ENCODE measurements around the gene BRD8.
A peak's percentile ranks its signal among the peaks of the same experiment; 100 is the strongest.

The BRD8 gene

DNA sequence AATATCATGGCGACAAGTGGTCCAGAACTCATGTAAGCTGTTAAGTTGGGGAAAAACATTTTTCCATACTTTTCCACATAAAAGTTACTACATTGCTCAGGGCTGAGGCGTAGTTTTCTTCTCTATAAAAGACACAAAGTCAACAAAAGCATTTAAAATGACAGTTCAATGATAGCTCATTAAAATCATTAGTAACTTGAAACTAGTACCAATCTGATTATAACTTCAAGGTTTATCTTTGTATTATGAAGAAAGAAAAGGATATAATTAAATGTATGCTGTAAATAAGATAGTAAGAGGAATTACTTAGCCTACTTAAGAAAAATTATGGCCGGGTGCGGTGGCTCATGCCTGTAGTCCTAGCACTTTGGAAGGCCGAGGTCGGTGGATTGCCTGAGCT lies 49.1 kb downstream of the BRD8 start:
- Histone ChIP-seq H4K12ac (ENCODE audit: low read depth, low read length) (no peak overlapping the region), H3K14ac (ENCODE audit: low read length) (no peak overlapping the region), H3K4me3 (ENCODE audit: low read depth, low read length) (no peak overlapping the region), H3K27ac (ENCODE audit: low read depth, low read length) (no peak overlapping the region), H3K79me1 (ENCODE audit: low read length) (no peaks in the 10 kb centered on the region), H2AK5ac (ENCODE audit: low read length) (no peak overlapping the region), H3K36me3 (ENCODE audit: control insufficient read depth in 1 of 2, insufficient read depth in 2 of 2, low read length in 2 of 2) (no peaks in the 10 kb centered on the region), H3K79me2 (ENCODE audit: control insufficient read depth, insufficient read depth, low read length, poor library complexity) (no peaks in the 10 kb centered on the region), H2BK5ac (ENCODE audit: low read depth, low read length, poor library complexity) (no peak overlapping the region), H3K23ac (ENCODE audit: low read length) (no peak overlapping the region), H3K4me2 (ENCODE audit: low read length) (no peak overlapping the region), H3K18ac (ENCODE audit: low read length) (no peak overlapping the region), H4K91ac (ENCODE audit: low read depth, low read length) (no peak overlapping the region), H3K27me3 (ENCODE audit: insufficient read depth, low read length) (no peaks in the 10 kb centered on the region), H3K9ac (ENCODE audit: low read length) (no peak overlapping the region), H3K9me3 (ENCODE audit: insufficient read depth, low read depth, low read length) (no peaks in the 10 kb centered on the region), H2BK120ac (ENCODE audit: insufficient read depth, low read length, poor library complexity) (no peak overlapping the region), H4K8ac (ENCODE audit: low read depth, low read length) (no peak overlapping the region), H2BK12ac (ENCODE audit: low read length) (no peak overlapping the region), H3K4ac (ENCODE audit: low read depth, low read length) (no peak overlapping the region), H3K4me1 (ENCODE audit: control insufficient read depth in 1 of 2, insufficient read depth in 2 of 2, low read length in 2 of 2) (no peaks in the 10 kb centered on the region), H2AFZ (ENCODE audit: insufficient read depth, low read length, poor library complexity) (no peak overlapping the region)
- DNase-seq: no peak
- WGBS (ENCODE audit: extremely low coverage, insufficient coverage, insufficient read length): no CpG with 5 or more reads among the region's 6 CpGs

DNA sequence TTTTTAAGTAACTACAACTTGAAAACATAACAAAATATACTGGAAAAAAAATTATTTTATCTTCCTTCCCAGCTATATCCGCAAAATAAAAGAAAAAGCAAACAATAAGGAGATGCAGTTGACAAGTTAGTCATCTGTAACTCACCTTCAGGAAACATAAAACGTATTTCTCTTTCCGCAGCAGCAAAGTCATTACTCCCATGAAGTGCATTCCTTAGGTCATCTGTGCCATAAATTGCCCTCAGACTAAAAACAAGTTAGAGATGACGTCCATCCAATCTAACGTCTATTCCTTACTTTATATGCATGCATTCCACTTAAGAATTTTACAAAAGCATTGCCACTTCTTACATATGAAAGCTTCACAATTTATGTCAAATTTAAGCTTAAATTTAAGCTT lies 50.1 kb downstream of the BRD8 start:
- H2BK5ac ChIP-seq (ENCODE audit: low read depth, low read length, poor library complexity): no peak overlapping the region
- no peak overlapping the region for H4K8ac ChIP-seq (ENCODE audit: low read depth, low read length)
- H2AFZ ChIP-seq (ENCODE audit: insufficient read depth, low read length, poor library complexity): no peak overlapping the region
- H2AK5ac ChIP-seq (ENCODE audit: low read length): no peak overlapping the region
- WGBS (ENCODE audit: extremely low coverage, insufficient coverage, insufficient read length): no CpG with 5 or more reads among the region's 5 CpGs
- no peaks in the 10 kb centered on the region for H3K79me2 ChIP-seq (ENCODE audit: control insufficient read depth, insufficient read depth, low read length, poor library complexity)
- no peak overlapping the region for H3K18ac ChIP-seq (ENCODE audit: low read length)
- no peak overlapping the region for H2BK12ac ChIP-seq (ENCODE audit: low read length)
- no peak overlapping the region for H2BK120ac ChIP-seq (ENCODE audit: insufficient read depth, low read length, poor library complexity)
- no peaks in the 10 kb centered on the region for H3K9me3 ChIP-seq (ENCODE audit: insufficient read depth, low read depth, low read length)
- no peak overlapping the region for H3K4me2 ChIP-seq (ENCODE audit: low read length)
- H3K9ac ChIP-seq (ENCODE audit: low read length): no peak overlapping the region
- H3K4ac ChIP-seq (ENCODE audit: low read depth, low read length): no peak overlapping the region
- H4K12ac ChIP-seq (ENCODE audit: low read depth, low read length): no peak overlapping the region
- H3K23ac ChIP-seq (ENCODE audit: low read length): no peak overlapping the region
- no peaks in the 10 kb centered on the region for H3K36me3 ChIP-seq (ENCODE audit: control insufficient read depth in 1 of 2, insufficient read depth in 2 of 2, low read length in 2 of 2)
- no peak overlapping the region for H3K4me3 ChIP-seq (ENCODE audit: low read depth, low read length)
- no peak overlapping the region for H4K91ac ChIP-seq (ENCODE audit: low read depth, low read length)
- no peaks in the 10 kb centered on the region for H3K79me1 ChIP-seq (ENCODE audit: low read length)
- no peak overlapping the region for H3K27ac ChIP-seq (ENCODE audit: low read depth, low read length)
- no peaks in the 10 kb centered on the region for H3K4me1 ChIP-seq (ENCODE audit: control insufficient read depth in 1 of 2, insufficient read depth in 2 of 2, low read length in 2 of 2)
- no peaks in the 10 kb centered on the region for H3K27me3 ChIP-seq (ENCODE audit: insufficient read depth, low read length)
- no peak overlapping the region for H3K14ac ChIP-seq (ENCODE audit: low read length)
- DNase-seq: no peak

DNA sequence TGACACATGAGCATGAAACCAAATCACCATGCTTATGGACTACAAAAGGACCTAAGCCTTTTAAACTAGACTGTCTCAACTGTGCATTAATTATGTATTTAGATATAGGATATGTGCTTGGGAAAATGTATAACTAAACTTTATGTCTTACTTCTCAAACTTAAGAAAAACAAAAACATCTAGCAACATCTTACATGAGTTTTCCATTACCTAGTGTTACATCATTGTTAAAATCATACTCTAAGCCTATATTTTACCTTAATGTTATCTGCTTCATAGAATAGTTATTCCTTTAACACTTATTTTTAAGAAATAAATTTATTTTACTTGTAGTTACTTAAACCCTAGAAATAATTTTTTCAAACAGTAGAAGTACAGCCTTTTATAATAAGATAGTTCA lies 63.2 kb downstream of the BRD8 start:
- Histone ChIP-seq H3K36me3 (ENCODE audit: control insufficient read depth in 1 of 2, insufficient read depth in 2 of 2, low read length in 2 of 2) (no peaks in the 10 kb centered on the region), H3K27ac (ENCODE audit: low read depth, low read length) (no peak overlapping the region), H3K4ac (ENCODE audit: low read depth, low read length) (no peak overlapping the region), H4K8ac (ENCODE audit: low read depth, low read length) (no peak overlapping the region), H2BK12ac (ENCODE audit: low read length) (no peak overlapping the region), H3K23ac (ENCODE audit: low read length) (no peak overlapping the region), H3K18ac (ENCODE audit: low read length) (no peak overlapping the region), H3K4me3 (ENCODE audit: low read depth, low read length) (no peak overlapping the region), H2AFZ (ENCODE audit: insufficient read depth, low read length, poor library complexity) (no peak overlapping the region), H2AK5ac (ENCODE audit: low read length) (no peak overlapping the region), H3K27me3 (ENCODE audit: insufficient read depth, low read length) (no peaks in the 10 kb centered on the region), H3K79me2 (ENCODE audit: control insufficient read depth, insufficient read depth, low read length, poor library complexity) (no peaks in the 10 kb centered on the region), H2BK5ac (ENCODE audit: low read depth, low read length, poor library complexity) (no peak overlapping the region), H4K12ac (ENCODE audit: low read depth, low read length) (no peak overlapping the region), H3K4me1 (ENCODE audit: control insufficient read depth in 1 of 2, insufficient read depth in 2 of 2, low read length in 2 of 2) (no peaks in the 10 kb centered on the region), H2BK120ac (ENCODE audit: insufficient read depth, low read length, poor library complexity) (no peak overlapping the region), H3K14ac (ENCODE audit: low read length) (no peak overlapping the region), H3K79me1 (ENCODE audit: low read length) (no peaks in the 10 kb centered on the region), H3K4me2 (ENCODE audit: low read length) (no peak overlapping the region), H4K91ac (ENCODE audit: low read depth, low read length) (no peak overlapping the region), H3K9me3 (ENCODE audit: insufficient read depth, low read depth, low read length) (no peaks in the 10 kb centered on the region), H3K9ac (ENCODE audit: low read length) (no peak overlapping the region)
- DNase-seq: no peak

DNA sequence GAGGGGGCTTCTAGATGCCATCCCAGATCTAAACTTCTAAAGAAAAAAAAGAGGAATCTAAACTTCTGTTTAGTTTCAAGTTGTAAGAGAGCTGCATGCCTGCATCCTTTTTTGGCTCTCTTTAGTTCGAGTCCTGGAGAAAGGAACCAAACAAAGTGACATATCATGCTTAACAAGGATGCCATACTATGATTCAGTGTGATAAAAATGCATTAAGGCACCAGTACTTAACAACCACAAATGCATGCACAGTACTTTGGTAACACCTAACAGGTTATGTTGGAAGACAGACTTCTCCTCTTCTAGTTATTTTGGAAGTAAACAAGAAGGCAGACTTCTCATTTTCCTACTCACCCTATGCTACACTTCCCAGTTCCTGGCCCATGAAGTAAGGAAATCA lies 66.5 kb downstream of the BRD8 start:
- H3K9me3 ChIP-seq (ENCODE audit: insufficient read depth, low read depth, low read length): no peaks in the 10 kb centered on the region
- H3K9ac ChIP-seq (ENCODE audit: low read length): no peak overlapping the region
- H4K91ac ChIP-seq (ENCODE audit: low read depth, low read length): no peak overlapping the region
- no peak overlapping the region for H3K4ac ChIP-seq (ENCODE audit: low read depth, low read length)
- H3K4me1 ChIP-seq (ENCODE audit: control insufficient read depth in 1 of 2, insufficient read depth in 2 of 2, low read length in 2 of 2): no peaks in the 10 kb centered on the region
- H3K18ac ChIP-seq (ENCODE audit: low read length): no peak overlapping the region
- H3K14ac ChIP-seq (ENCODE audit: low read length): no peak overlapping the region
- H2AK5ac ChIP-seq (ENCODE audit: low read length): no peak overlapping the region
- no peak overlapping the region for H2BK5ac ChIP-seq (ENCODE audit: low read depth, low read length, poor library complexity)
- no peak overlapping the region for H3K4me2 ChIP-seq (ENCODE audit: low read length)
- no peaks in the 10 kb centered on the region for H3K79me2 ChIP-seq (ENCODE audit: control insufficient read depth, insufficient read depth, low read length, poor library complexity)
- H2AFZ ChIP-seq (ENCODE audit: insufficient read depth, low read length, poor library complexity): no peak overlapping the region
- no peaks in the 10 kb centered on the region for H3K36me3 ChIP-seq (ENCODE audit: control insufficient read depth in 1 of 2, insufficient read depth in 2 of 2, low read length in 2 of 2)
- H2BK120ac ChIP-seq (ENCODE audit: insufficient read depth, low read length, poor library complexity): no peak overlapping the region
- H3K4me3 ChIP-seq (ENCODE audit: low read depth, low read length): no peak overlapping the region
- H4K12ac ChIP-seq (ENCODE audit: low read depth, low read length): no peak overlapping the region
- no peak overlapping the region for H2BK12ac ChIP-seq (ENCODE audit: low read length)
- no CpG with 5 or more reads among the region's 1 CpG for WGBS (ENCODE audit: extremely low coverage, insufficient coverage, insufficient read length)
- no peaks in the 10 kb centered on the region for H3K27me3 ChIP-seq (ENCODE audit: insufficient read depth, low read length)
- no peak overlapping the region for H3K23ac ChIP-seq (ENCODE audit: low read length)
- DNase-seq: peak in 1 of 2 donors; percentile 55
- H3K27ac ChIP-seq (ENCODE audit: low read depth, low read length): no peak overlapping the region
- no peak overlapping the region for H4K8ac ChIP-seq (ENCODE audit: low read depth, low read length)
- H3K79me1 ChIP-seq (ENCODE audit: low read length): no peaks in the 10 kb centered on the region

DNA sequence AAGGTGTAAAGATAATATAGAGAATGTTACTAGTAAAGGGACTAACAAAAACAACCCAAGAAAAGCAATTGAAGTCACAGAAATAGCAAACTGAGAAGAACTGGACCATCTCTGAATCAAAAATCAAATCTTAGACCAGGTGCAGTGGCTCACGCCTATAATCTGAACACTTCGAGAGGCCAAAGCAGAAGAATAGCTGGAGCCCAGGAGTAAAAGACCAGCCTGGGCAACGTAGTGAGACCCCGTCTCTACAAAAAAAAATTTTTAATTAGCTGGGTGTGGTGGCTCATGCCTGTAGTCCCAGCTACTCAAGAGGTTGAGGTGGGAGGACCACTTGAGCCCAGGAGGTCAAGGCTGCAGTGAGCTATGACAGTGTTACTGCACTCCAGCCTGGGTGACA lies 67.2 kb downstream of the BRD8 start:
- no peak overlapping the region for H3K18ac ChIP-seq (ENCODE audit: low read length)
- no peak overlapping the region for H3K23ac ChIP-seq (ENCODE audit: low read length)
- H3K9me3 ChIP-seq (ENCODE audit: insufficient read depth, low read depth, low read length): no peaks in the 10 kb centered on the region
- no peaks in the 10 kb centered on the region for H3K79me1 ChIP-seq (ENCODE audit: low read length)
- H3K4me1 ChIP-seq (ENCODE audit: control insufficient read depth in 1 of 2, insufficient read depth in 2 of 2, low read length in 2 of 2): no peaks in the 10 kb centered on the region
- H2BK12ac ChIP-seq (ENCODE audit: low read length): no peak overlapping the region
- no peak overlapping the region for H3K4me2 ChIP-seq (ENCODE audit: low read length)
- no peak overlapping the region for H2AK5ac ChIP-seq (ENCODE audit: low read length)
- no peak overlapping the region for H3K9ac ChIP-seq (ENCODE audit: low read length)
- no peak overlapping the region for H2AFZ ChIP-seq (ENCODE audit: insufficient read depth, low read length, poor library complexity)
- H4K91ac ChIP-seq (ENCODE audit: low read depth, low read length): no peak overlapping the region
- H3K14ac ChIP-seq (ENCODE audit: low read length): no peak overlapping the region
- no peak overlapping the region for H4K12ac ChIP-seq (ENCODE audit: low read depth, low read length)
- no peak overlapping the region for H3K4ac ChIP-seq (ENCODE audit: low read depth, low read length)
- no peaks in the 10 kb centered on the region for H3K79me2 ChIP-seq (ENCODE audit: control insufficient read depth, insufficient read depth, low read length, poor library complexity)
- no peak overlapping the region for H3K27ac ChIP-seq (ENCODE audit: low read depth, low read length)
- WGBS (ENCODE audit: extremely low coverage, insufficient coverage, insufficient read length): no CpG with 5 or more reads among the region's 4 CpGs
- no peaks in the 10 kb centered on the region for H3K36me3 ChIP-seq (ENCODE audit: control insufficient read depth in 1 of 2, insufficient read depth in 2 of 2, low read length in 2 of 2)
- H3K27me3 ChIP-seq (ENCODE audit: insufficient read depth, low read length): no peaks in the 10 kb centered on the region
- no peak overlapping the region for H2BK120ac ChIP-seq (ENCODE audit: insufficient read depth, low read length, poor library complexity)
- no peak overlapping the region for H4K8ac ChIP-seq (ENCODE audit: low read depth, low read length)
- DNase-seq: no peak
- H2BK5ac ChIP-seq (ENCODE audit: low read depth, low read length, poor library complexity): no peak overlapping the region
- no peak overlapping the region for H3K4me3 ChIP-seq (ENCODE audit: low read depth, low read length)

All from trophoblast cell (in vitro differentiated cells and primary cell).